ENCODE data around the gene ANKH. TPM values are rescaled to one million over a fixed set of nuclear protein-coding genes. Genes with fewer than 3 reads are reported as not detected.
A peak's percentile ranks its signal among the peaks of the same experiment; 100 is the strongest.

The ANKH gene
- total RNA-seq, 1 experiment from 2014 or later = 16.9 TPM

DNA sequence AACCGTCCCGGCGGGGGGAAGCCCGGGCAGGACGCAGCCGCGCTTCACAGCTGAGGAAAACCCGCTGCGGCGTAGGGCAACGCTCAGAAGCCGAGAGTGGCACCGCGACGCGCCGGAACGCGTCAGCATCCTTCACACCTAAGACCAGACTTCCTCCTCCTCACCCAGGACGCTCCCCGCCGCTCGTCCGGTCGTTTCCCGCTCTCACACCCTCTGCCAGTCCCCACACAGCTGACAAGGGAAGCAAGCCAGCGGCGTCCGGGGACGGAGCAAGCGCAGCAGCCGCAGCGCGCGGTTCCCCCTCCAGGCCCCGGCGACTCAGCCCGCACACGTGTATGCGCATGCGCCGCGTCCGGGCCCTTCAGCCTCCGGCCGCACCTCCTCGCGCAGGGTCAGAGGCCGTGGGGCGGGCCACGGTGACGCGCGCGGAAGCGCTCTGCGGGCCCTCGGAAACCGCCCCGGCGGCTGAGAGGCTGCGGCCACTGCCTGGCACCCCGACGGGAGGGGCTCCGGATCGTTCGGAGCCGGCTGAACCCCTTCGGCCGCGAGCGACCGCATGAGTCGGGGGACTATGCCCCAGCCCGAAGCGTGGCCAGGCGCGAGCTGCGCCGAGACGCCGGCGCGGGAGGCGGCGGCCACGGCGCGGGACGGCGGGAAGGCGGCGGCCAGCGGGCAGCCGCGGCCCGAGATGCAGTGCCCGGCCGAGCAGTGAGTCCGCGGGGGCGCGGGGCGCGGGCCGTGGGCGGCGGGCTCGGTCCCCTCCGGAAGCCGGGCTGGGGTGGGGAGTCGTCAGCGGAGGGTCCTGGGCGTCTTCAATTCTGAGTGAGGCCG, 207.1 kb downstream of the ANKH start, which contains the start of gene OTULIN (continued):
- TF ChIP-seq, protein P1, sequence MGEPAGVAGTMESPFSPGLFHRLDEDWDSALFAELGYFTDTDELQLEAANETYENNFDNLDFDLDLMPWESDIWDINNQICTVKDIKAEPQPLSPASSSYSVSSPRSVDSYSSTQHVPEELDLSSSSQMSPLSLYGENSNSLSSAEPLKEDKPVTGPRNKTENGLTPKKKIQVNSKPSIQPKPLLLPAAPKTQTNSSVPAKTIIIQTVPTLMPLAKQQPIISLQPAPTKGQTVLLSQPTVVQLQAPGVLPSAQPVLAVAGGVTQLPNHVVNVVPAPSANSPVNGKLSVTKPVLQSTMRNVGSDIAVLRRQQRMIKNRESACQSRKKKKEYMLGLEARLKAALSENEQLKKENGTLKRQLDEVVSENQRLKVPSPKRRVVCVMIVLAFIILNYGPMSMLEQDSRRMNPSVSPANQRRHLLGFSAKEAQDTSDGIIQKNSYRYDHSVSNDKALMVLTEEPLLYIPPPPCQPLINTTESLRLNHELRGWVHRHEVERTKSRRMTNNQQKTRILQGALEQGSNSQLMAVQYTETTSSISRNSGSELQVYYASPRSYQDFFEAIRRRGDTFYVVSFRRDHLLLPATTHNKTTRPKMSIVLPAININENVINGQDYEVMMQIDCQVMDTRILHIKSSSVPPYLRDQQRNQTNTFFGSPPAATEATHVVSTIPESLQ (CRISPR knock-in tag; IDR thresholded peaks at IDR 0.05) = no peak
- TF ChIP-seq, protein P2, sequence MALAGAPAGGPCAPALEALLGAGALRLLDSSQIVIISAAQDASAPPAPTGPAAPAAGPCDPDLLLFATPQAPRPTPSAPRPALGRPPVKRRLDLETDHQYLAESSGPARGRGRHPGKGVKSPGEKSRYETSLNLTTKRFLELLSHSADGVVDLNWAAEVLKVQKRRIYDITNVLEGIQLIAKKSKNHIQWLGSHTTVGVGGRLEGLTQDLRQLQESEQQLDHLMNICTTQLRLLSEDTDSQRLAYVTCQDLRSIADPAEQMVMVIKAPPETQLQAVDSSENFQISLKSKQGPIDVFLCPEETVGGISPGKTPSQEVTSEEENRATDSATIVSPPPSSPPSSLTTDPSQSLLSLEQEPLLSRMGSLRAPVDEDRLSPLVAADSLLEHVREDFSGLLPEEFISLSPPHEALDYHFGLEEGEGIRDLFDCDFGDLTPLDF (CRISPR knock-in tag; IDR thresholded peaks at IDR 0.05) = peak; percentile 93
- TF ChIP-seq, protein P3, sequence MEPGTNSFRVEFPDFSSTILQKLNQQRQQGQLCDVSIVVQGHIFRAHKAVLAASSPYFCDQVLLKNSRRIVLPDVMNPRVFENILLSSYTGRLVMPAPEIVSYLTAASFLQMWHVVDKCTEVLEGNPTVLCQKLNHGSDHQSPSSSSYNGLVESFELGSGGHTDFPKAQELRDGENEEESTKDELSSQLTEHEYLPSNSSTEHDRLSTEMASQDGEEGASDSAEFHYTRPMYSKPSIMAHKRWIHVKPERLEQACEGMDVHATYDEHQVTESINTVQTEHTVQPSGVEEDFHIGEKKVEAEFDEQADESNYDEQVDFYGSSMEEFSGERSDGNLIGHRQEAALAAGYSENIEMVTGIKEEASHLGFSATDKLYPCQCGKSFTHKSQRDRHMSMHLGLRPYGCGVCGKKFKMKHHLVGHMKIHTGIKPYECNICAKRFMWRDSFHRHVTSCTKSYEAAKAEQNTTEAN (CRISPR knock-in tag; IDR thresholded peaks at IDR 0.05) = peak; percentile 92
- TF ChIP-seq SMAD3 (CRISPR knock-in tag; IDR thresholded peaks at IDR 0.05; ENCODE audit: borderline replicate concordance) (peak; percentile 97), FOXK1 (CRISPR knock-in tag; IDR thresholded peaks at IDR 0.05) (peak; percentile 88; the same call in 1 of the 2 replicates)
- TF ChIP-seq, protein P4, sequence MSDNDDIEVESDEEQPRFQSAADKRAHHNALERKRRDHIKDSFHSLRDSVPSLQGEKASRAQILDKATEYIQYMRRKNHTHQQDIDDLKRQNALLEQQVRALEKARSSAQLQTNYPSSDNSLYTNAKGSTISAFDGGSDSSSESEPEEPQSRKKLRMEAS (CRISPR knock-in tag; IDR thresholded peaks at IDR 0.05) = peak; percentile 97

DNA sequence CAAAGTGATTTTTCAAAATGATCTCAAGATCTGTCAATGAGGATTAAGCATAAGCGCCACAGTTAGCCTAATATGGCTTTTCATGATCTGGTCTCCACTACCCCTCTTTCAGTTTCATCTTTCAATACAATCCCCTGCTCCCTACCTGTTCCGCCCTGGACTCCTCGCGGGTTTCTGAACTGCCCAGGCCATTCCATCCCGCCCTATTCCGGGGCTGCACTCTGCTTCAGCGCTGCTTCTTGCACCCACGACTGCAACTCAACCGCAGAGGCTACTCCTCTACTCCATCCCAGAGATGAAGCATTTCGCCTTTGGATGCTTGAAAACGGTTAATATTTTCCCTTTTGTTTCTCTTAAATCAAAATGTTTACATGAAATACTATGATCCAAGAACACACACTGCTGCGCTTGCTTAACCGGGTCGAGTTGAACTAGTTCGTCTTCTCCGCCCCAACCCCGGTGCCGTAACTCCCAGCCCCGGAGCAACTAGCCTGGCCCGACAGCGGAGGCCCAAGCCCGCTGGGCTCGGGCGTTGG, 207.8 kb downstream of the ANKH start:
- no peak overlapping the region for H3K27ac Mint-ChIP-seq
- H3K4me1 Mint-ChIP-seq = peaks cover 25% of the 10 kb centered on the region
- peaks cover 42% of the 10 kb centered on the region for H3K27me3 Mint-ChIP-seq (ENCODE audit: low read depth)
- no peaks in the 10 kb centered on the region for H3K36me3 Mint-ChIP-seq
- DNase-seq (ENCODE audit: low spot score) (no peak), ATAC-seq (peak; percentile 9)
- peak overlapping the region; percentile 86 for H3K4me3 Mint-ChIP-seq
- POLR2A ChIA-PET = interaction anchor here (0.5 kb wide), 1 partner anchor 14 kb away, joined by 3 read pairs; no protein-coding TSS in a partner anchor
- H3K9me3 Mint-ChIP-seq = 0 out of 2 replicates have a peak, but pooled peaks cover 3% of the 10 kb centered on the region
- CTCF ChIA-PET = interaction anchor here (1.0 to 1.2 kb wide), 2 partner anchors 22 to 394 kb away, joined by 3 read pairs; no protein-coding TSS in a partner anchor
- TF ChIP-seq, protein P5, sequence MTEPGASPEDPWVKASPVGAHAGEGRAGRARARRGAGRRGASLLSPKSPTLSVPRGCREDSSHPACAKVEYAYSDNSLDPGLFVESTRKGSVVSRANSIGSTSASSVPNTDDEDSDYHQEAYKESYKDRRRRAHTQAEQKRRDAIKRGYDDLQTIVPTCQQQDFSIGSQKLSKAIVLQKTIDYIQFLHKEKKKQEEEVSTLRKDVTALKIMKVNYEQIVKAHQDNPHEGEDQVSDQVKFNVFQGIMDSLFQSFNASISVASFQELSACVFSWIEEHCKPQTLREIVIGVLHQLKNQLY (CRISPR knock-in tag; IDR thresholded peaks at IDR 0.05) = no peak
- TF ChIP-seq NR3C1 (CRISPR knock-in tag; conservative IDR thresholded peaks at IDR 0.05; ENCODE audit: low read depth) = 0 out of 2 replicates have a peak, but pooled peaks have one; percentile 0

DNA sequence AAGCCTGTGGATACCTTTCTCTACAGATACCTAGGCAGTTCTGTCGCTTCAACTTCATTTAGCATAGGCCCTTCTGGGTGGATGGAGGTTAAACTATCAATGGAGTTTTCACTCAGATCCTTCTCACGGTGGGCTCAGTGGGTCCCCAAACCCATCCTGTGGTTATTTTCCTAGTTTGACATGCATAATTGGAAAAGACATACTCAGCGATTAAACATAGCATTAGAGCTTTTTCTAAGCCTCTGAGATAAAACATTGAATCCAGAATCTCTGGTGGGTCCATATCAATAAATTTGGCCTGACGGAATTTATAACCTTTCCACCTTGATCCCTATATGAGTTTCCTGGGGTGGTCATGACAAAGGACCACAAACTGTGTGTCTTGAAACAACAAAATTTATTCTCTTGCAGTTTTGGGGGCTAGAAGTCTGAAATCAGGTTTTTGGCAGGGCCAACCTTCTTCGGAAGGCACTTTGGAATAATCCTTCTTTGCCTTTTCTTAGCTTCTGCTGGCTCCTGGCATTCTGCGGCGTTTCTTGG, 208.8 kb downstream of the ANKH start:
- no peak for DNase-seq (ENCODE audit: low spot score)
- H3K4me3 Mint-ChIP-seq = peak overlapping the region; percentile 86; the same call in 1 of the 2 replicates
- no peak for ATAC-seq
- no peak overlapping the region for H3K27ac Mint-ChIP-seq
- CTCF ChIA-PET = no interaction called here
- 0 out of 2 replicates have a peak, but pooled peaks cover 3% of the 10 kb centered on the region for H3K9me3 Mint-ChIP-seq
- peaks cover 24% of the 10 kb centered on the region for H3K4me1 Mint-ChIP-seq
- POLR2A ChIA-PET = no interaction called here
- H3K27me3 Mint-ChIP-seq (ENCODE audit: low read depth) = peaks cover 42% of the 10 kb centered on the region
- no peaks in the 10 kb centered on the region for H3K36me3 Mint-ChIP-seq
- no peak for TF ChIP-seq HMGA2 (CRISPR knock-in tag; IDR thresholded peaks at IDR 0.05)
- TF ChIP-seq JUN (CRISPR knock-in tag; IDR thresholded peaks at IDR 0.05) = no peak
- TF ChIP-seq, protein P6, sequence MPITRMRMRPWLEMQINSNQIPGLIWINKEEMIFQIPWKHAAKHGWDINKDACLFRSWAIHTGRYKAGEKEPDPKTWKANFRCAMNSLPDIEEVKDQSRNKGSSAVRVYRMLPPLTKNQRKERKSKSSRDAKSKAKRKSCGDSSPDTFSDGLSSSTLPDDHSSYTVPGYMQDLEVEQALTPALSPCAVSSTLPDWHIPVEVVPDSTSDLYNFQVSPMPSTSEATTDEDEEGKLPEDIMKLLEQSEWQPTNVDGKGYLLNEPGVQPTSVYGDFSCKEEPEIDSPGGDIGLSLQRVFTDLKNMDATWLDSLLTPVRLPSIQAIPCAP (CRISPR knock-in tag; IDR thresholded peaks at IDR 0.05) = no peak
- TF ChIP-seq TEAD4 (CRISPR knock-in tag; IDR thresholded peaks at IDR 0.05) = no peak
- TF ChIP-seq, protein P7, sequence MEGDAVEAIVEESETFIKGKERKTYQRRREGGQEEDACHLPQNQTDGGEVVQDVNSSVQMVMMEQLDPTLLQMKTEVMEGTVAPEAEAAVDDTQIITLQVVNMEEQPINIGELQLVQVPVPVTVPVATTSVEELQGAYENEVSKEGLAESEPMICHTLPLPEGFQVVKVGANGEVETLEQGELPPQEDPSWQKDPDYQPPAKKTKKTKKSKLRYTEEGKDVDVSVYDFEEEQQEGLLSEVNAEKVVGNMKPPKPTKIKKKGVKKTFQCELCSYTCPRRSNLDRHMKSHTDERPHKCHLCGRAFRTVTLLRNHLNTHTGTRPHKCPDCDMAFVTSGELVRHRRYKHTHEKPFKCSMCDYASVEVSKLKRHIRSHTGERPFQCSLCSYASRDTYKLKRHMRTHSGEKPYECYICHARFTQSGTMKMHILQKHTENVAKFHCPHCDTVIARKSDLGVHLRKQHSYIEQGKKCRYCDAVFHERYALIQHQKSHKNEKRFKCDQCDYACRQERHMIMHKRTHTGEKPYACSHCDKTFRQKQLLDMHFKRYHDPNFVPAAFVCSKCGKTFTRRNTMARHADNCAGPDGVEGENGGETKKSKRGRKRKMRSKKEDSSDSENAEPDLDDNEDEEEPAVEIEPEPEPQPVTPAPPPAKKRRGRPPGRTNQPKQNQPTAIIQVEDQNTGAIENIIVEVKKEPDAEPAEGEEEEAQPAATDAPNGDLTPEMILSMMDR (IDR thresholded peaks at IDR 0.05) = no peak
- TF ChIP-seq TP53 (CRISPR knock-in tag; IDR thresholded peaks at IDR 0.05) = no peak
- TF ChIP-seq, protein P8, sequence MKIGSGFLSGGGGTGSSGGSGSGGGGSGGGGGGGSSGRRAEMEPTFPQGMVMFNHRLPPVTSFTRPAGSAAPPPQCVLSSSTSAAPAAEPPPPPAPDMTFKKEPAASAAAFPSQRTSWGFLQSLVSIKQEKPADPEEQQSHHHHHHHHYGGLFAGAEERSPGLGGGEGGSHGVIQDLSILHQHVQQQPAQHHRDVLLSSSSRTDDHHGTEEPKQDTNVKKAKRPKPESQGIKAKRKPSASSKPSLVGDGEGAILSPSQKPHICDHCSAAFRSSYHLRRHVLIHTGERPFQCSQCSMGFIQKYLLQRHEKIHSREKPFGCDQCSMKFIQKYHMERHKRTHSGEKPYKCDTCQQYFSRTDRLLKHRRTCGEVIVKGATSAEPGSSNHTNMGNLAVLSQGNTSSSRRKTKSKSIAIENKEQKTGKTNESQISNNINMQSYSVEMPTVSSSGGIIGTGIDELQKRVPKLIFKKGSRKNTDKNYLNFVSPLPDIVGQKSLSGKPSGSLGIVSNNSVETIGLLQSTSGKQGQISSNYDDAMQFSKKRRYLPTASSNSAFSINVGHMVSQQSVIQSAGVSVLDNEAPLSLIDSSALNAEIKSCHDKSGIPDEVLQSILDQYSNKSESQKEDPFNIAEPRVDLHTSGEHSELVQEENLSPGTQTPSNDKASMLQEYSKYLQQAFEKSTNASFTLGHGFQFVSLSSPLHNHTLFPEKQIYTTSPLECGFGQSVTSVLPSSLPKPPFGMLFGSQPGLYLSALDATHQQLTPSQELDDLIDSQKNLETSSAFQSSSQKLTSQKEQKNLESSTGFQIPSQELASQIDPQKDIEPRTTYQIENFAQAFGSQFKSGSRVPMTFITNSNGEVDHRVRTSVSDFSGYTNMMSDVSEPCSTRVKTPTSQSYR (CRISPR knock-in tag; IDR thresholded peaks at IDR 0.05) = no peak
- TF ChIP-seq, protein P3 (CRISPR knock-in tag; IDR thresholded peaks at IDR 0.05) = no peak
- TF ChIP-seq MYBL2 (CRISPR knock-in tag; IDR thresholded peaks at IDR 0.05) = no peak
- no peak for TF ChIP-seq OVOL2 (CRISPR knock-in tag; IDR thresholded peaks at IDR 0.05; ENCODE audit: borderline replicate concordance)
- no peak for TF ChIP-seq ESRRA (CRISPR knock-in tag; IDR thresholded peaks at IDR 0.05; ENCODE audit: borderline replicate concordance)
